B cell (primary cell): ENCODE data around the gene PSMA6. TPM values are rescaled to one million over a fixed set of nuclear protein-coding genes. Genes with fewer than 3 reads are reported as not detected.

ENCODE experiments used
- ATAC-seq: fragments of 200-7000 bp; cut with Tn5 transposase; one replicate; pipeline ENCODE4 v1.10.0; 2021; ENCODE audit warnings: low read depth, mild to moderate bottlenecking, moderate number of reproducible peaks, moderate library complexity
- CTCF ChIA-PET: fragments of 350-600 bp; sonication (Branson Sonifier 250); formaldehyde crosslinking; loops from one replicate; lab custom pipeline; 2021; ENCODE audit warnings: antibody characterized with exemption, inconsistent platforms; lab: Charles Lee
- POLR2A ChIA-PET: fragments of 350-600 bp; sonication (Branson Sonifier 250); formaldehyde crosslinking; loops from one replicate; lab custom pipeline; 2021; ENCODE audit warnings: antibody characterized with exemption; lab: Charles Lee
- DNase-seq: peaks from one replicate; pipeline ENCODE4 v3.0.0; 2013
- H2AFZ ChIP-seq: 2 replicates; pipeline ENCODE4 v1.6.1; 2012; ENCODE audit warnings: mild to moderate bottlenecking, low read depth, low read length; ENCODE audit not compliant: insufficient read depth, poor library complexity, severe bottlenecking
- H3K27ac ChIP-seq, 2 donors: 1 replicate in 1 of 2; 2 replicates in 1 of 2; pipeline ENCODE4 v1.5.1; 2012 to 2013; ENCODE audit warnings: low read length in 2 of 2, mild to moderate bottlenecking in 2 of 2, moderate library complexity in 1 of 2
- H3K27me3 ChIP-seq, 4 experiments: fragments of 200-600 bp in 1 of 4; sonication (generic) in 1 of 4; replicated peaks in 1 of 4; 1 replicate in 2 of 4; 2 replicates in 2 of 4; pipeline versions ENCODE4 v1.6.1 to v1.7.0; 2013 to 2016; ENCODE audit warnings: low read length in 3 of 4, mild to moderate bottlenecking in 2 of 4, mixed read lengths in 1 of 4, moderate library complexity in 1 of 4; ENCODE audit not compliant: insufficient read depth in 4 of 4, control insufficient read depth in 3 of 4; ENCODE audit errors: control extremely low read depth in 1 of 4
- H3K36me3 ChIP-seq, 2 experiments: replicated peaks in 1 of 2; 1 replicate in 1 of 2; 2 replicates in 1 of 2; pipeline versions ENCODE4 v1.6.1 to v1.7.1; 2013; ENCODE audit warnings: low read length in 1 of 2; ENCODE audit not compliant: insufficient read depth in 2 of 2, control insufficient read depth in 1 of 2; ENCODE audit errors: control extremely low read depth in 1 of 2, extremely low read depth in 1 of 2
- H3K4me1 ChIP-seq, 2 donors: fragments of 200-600 bp in 1 of 2; sonication (generic) in 1 of 2; 1 replicate in 1 of 2; 2 replicates in 1 of 2; pipeline versions ENCODE4 v1.5.1 to v1.6.1; 2013 to 2017; ENCODE audit warnings: low read length in 2 of 2; ENCODE audit not compliant: control insufficient read depth in 2 of 2, insufficient read depth in 2 of 2
- H3K4me2 ChIP-seq: replicated peaks from 2 replicates; pipeline ENCODE3; 2012; ENCODE audit warnings: mild to moderate bottlenecking, low read depth, low read length; ENCODE audit not compliant: poor library complexity, severe bottlenecking
- H3K4me3 ChIP-seq, 5 experiments: fragments of 200-600 bp in 1 of 5; sonication (generic) in 1 of 5; 1 replicate in 3 of 5; 2 replicates in 2 of 5; pipeline versions ENCODE4 v1.5.1 to v1.7.0; 2011 to 2016; ENCODE audit warnings: low read length in 4 of 5, mild to moderate bottlenecking in 4 of 5, low read depth in 2 of 5, control low read depth in 1 of 5, moderate library complexity in 1 of 5; ENCODE audit not compliant: insufficient read depth in 1 of 5; ENCODE audit errors: control extremely low read depth in 1 of 5, extremely low read depth in 1 of 5
- H3K79me2 ChIP-seq: fragments of 200-600 bp; sonication (generic); one replicate; pipeline ENCODE4 v1.6.0; 2016; ENCODE audit warnings: low read length; ENCODE audit not compliant: control insufficient read depth, insufficient read depth
- H3K9ac ChIP-seq: fragments of 200-600 bp; sonication (generic); 2 replicates; pipeline ENCODE4 v1.6.1; 2017; ENCODE audit warnings: mild to moderate bottlenecking, low read length, moderate library complexity
- H3K9me3 ChIP-seq, 3 donors: one replicate each; pipeline versions ENCODE4 v1.6.1 to v1.7.1; 2013; ENCODE audit warnings: low read length in 2 of 3; ENCODE audit not compliant: control insufficient read depth in 2 of 3, insufficient read depth in 1 of 3; ENCODE audit errors: control extremely low read depth in 1 of 3
- H4K20me1 ChIP-seq: 2 replicates; pipeline ENCODE4 v1.6.0; 2012; ENCODE audit warnings: mild to moderate bottlenecking, low read length; ENCODE audit not compliant: insufficient read depth, control insufficient read depth, poor library complexity, severe bottlenecking
- H3K27ac Mint-ChIP-seq: one replicate; pipeline ENCODE4 v1.8.0; 2021; ENCODE audit warnings: mixed read lengths
- H3K27me3 Mint-ChIP-seq: one replicate; pipeline ENCODE4 v1.8.0; 2021; ENCODE audit warnings: mixed read lengths
- H3K4me1 Mint-ChIP-seq: one replicate; pipeline ENCODE4 v1.8.0; 2021; ENCODE audit warnings: mixed read lengths
- H3K4me3 Mint-ChIP-seq: one replicate; pipeline ENCODE4 v1.8.0; 2021; ENCODE audit warnings: mixed read lengths
- H3K9me3 Mint-ChIP-seq: one replicate; pipeline ENCODE4 v1.8.0; 2022; ENCODE audit warnings: mixed read lengths; ENCODE audit not compliant: insufficient read depth
- EZH2 ChIP-seq: IDR thresholded peaks from 2 replicates; pipeline ENCODE4 v1.6.1; 2012; ENCODE audit warnings: borderline replicate concordance, low read depth, mild to moderate bottlenecking, moderate library complexity, low read length; ENCODE audit not compliant: insufficient read depth, poor library complexity, severe bottlenecking
- WGBS: methylation state at CpG from one replicate; pipeline ENCODE4 v1.1.5; 2013; ENCODE audit warnings: missing lambda C conversion rate; ENCODE audit not compliant: insufficient coverage; 5-methylcytosine and 5-hydroxymethylcytosine counted together
- intact Hi-C: fragments of 100-400 bp; cut with micrococcal nuclease; formaldehyde crosslinking; loops from one replicate; pipeline ENCODE4 v1.10.0; 2022
- polyA plus RNA-seq: library from polyadenylated mRNA; depleted of rRNA; stranded (reverse); fragments of >200 nt; gene quantifications from 2 replicates; pipeline ENCODE4 v1.2.3, GENCODE V29; 2012
- total RNA-seq, 2 donors: library from RNA; stranded (reverse); fragments of 120-200 nt in 1 of 2; gene quantifications; 1 replicate in 1 of 2; 2 replicates in 1 of 2; pipeline versions ENCODE4 v1.2.3 to v1.2.4, GENCODE V29; 2013 to 2022
- TF ChIP-seq, protein P1 (sequence below): fragments of 200-600 bp; IDR thresholded peaks from one replicate; pipeline ENCODE4 v1.8.0; 2022; ENCODE audit warnings: antibody characterized with exemption, mild to moderate bottlenecking

The PSMA6 gene
- total and polyA plus RNA-seq, 2 donors (not counting 1 experiment from before 2014, with no cell fraction given): 47.0 to 70.6 TPM

DNA sequence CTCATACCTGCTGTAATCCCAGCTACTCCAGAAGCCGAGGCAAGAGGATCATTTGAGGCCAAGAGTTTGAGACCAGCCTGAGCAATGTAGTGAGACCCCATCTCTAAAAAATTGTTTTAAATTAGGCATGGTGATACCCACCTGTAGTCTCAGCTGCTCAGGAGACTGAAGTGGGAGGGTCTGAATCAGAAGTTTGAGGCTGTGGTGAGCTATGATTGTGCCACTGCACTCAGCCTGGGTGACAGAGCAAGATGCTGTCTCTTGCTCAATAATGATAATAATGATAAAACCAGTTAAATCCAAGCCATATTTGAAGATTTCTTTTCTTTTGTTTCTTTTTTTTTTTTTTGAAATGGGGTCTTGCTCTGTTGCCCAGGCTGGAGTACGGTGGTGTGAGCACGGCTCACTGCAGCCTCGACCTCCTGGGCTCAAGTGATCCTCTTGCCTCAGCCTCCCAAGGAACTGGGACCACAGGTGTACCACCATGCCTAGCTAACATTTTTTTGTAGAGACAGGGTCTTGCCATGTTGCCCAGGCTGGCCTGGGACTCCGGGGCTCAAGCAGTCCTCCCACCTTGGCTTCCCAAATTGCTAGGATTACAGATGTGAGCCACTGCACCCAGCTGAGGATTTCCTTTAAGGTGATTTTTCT, 12.8 kb downstream of the PSMA6 start:
- Mint-ChIP-seq H3K4me1 (peaks cover 32% of the 10 kb centered on the region), H3K27me3 (no peaks in the 10 kb centered on the region), H3K4me3 (no peak overlapping the region), H3K27ac (no peak overlapping the region), H3K9me3 (no peaks in the 10 kb centered on the region)
- ChIA-PET POLR2A (interaction anchor here (0.7 kb wide), 1 partner anchor 13 kb away, joined by 10 read pairs; the partner anchor contains the start of gene PSMA6), CTCF (interaction anchor here (0.7 kb wide), 1 partner anchor 96 kb away, joined by 4 read pairs; no protein-coding TSS in a partner anchor)
- Histone ChIP-seq H3K9ac (no peak overlapping the region), H2AFZ (no peak overlapping the region), H3K36me3 (peaks cover 3 to 27% of the 10 kb centered on the region in 2 experiments), H3K4me1 (peaks cover 14 to 28% of the 10 kb centered on the region in 2 donors), H3K27me3 (no peaks in the 10 kb centered on the region), H3K9me3 (peaks cover 0 to 3% (median 0%) of the 10 kb centered on the region in 3 donors), H3K4me3 (no peak overlapping the region), H3K27ac (no peak overlapping the region), H3K4me2 (no peak overlapping the region), H3K79me2 (peaks cover 81% of the 10 kb centered on the region), H4K20me1 (peaks cover 78% of the 10 kb centered on the region)
- no peak for TF ChIP-seq EZH2
- TF ChIP-seq, protein P1, sequence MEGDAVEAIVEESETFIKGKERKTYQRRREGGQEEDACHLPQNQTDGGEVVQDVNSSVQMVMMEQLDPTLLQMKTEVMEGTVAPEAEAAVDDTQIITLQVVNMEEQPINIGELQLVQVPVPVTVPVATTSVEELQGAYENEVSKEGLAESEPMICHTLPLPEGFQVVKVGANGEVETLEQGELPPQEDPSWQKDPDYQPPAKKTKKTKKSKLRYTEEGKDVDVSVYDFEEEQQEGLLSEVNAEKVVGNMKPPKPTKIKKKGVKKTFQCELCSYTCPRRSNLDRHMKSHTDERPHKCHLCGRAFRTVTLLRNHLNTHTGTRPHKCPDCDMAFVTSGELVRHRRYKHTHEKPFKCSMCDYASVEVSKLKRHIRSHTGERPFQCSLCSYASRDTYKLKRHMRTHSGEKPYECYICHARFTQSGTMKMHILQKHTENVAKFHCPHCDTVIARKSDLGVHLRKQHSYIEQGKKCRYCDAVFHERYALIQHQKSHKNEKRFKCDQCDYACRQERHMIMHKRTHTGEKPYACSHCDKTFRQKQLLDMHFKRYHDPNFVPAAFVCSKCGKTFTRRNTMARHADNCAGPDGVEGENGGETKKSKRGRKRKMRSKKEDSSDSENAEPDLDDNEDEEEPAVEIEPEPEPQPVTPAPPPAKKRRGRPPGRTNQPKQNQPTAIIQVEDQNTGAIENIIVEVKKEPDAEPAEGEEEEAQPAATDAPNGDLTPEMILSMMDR: no peak
- intact Hi-C loops: no loop called here
- WGBS: 100% methylated on average over 1 of the region's 5 CpGs
- DNase-seq (no peak), ATAC-seq (no peak)

DNA sequence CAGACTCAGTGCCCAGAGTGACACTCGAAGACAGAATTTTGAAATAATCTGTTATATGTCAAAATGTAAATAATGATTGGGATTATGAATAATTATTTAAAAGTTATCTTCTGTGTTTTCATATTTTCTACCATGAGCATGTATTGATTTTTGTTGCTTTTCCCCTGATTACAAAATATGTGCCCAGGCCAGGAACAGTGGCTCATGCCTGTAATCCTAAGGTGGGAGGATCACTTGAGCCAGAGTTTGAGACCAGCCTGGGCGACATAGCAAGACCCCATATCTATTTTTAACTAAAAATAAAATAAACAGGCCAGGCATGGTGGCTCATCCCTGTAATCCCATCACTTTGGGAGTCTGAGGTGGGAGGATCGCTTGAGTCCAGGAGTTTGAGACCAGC, 13.5 kb downstream of the PSMA6 start:
- Histone ChIP-seq H3K9ac (no peak overlapping the region), H3K4me1 (peaks cover 7 to 21% of the 10 kb centered on the region in 2 donors), H3K4me2 (no peak overlapping the region), H3K27me3 (no peaks in the 10 kb centered on the region), H3K27ac (no peak overlapping the region), H2AFZ (no peak overlapping the region), H4K20me1 (peaks cover 75% of the 10 kb centered on the region), H3K79me2 (peaks cover 74% of the 10 kb centered on the region), H3K9me3 (peaks cover 0 to 3% (median 0%) of the 10 kb centered on the region in 3 donors), H3K36me3 (peaks cover 5 to 34% of the 10 kb centered on the region in 2 experiments), H3K4me3 (no peak overlapping the region)
- POLR2A ChIA-PET: no interaction called here
- no peak overlapping the region for H3K4me3 Mint-ChIP-seq
- H3K4me1 Mint-ChIP-seq: peaks cover 25% of the 10 kb centered on the region
- DNase-seq: no peak
- H3K27me3 Mint-ChIP-seq: no peaks in the 10 kb centered on the region
- intact Hi-C loops: no loop called here
- TF ChIP-seq, protein P1: no peak
- TF ChIP-seq EZH2: no peak
- WGBS: no CpG with 5 or more reads among the region's 3 CpGs
- CTCF ChIA-PET: no interaction called here
- H3K27ac Mint-ChIP-seq: no peak overlapping the region
- ATAC-seq: no peak
- H3K9me3 Mint-ChIP-seq: no peaks in the 10 kb centered on the region
